H9 (cell line): Measurements from ENCODE around the gene BLTP1. TPM values are rescaled to one million over a fixed set of nuclear protein-coding genes. Genes with fewer than 3 reads are reported as not detected.

Experiments used
- DNase-seq: peaks from one replicate; pipeline ENCODE4 v3.0.0-alpha.2; 2017
- H2AFZ ChIP-seq: one replicate; pipeline ENCODE4 v1.6.1; 2013; ENCODE audit warnings: mild to moderate bottlenecking, low read length, control low read depth, moderate library complexity
- H2AK5ac ChIP-seq: 2 replicates; pipeline ENCODE4 v1.6.1; 2013; ENCODE audit warnings: low read length, control low read depth, mixed read lengths; ENCODE audit not compliant: insufficient read length
- H2BK120ac ChIP-seq: one replicate; pipeline ENCODE4 v1.6.1; 2013; ENCODE audit warnings: low read depth, mild to moderate bottlenecking, low read length, control low read depth, inconsistent platforms; ENCODE audit not compliant: poor library complexity, severe bottlenecking
- H2BK12ac ChIP-seq: 2 replicates; pipeline ENCODE4 v1.6.1; 2013; ENCODE audit warnings: low read length, control low read depth, mixed read lengths, low read depth; ENCODE audit not compliant: insufficient read length
- H2BK15ac ChIP-seq: 2 replicates; pipeline ENCODE4 v1.6.1; 2013; ENCODE audit warnings: low read depth, low read length, control low read depth
- H2BK20ac ChIP-seq: one replicate; pipeline ENCODE4 v1.6.1; 2013; ENCODE audit warnings: low read depth, mild to moderate bottlenecking, low read length, control low read depth, inconsistent platforms; ENCODE audit not compliant: poor library complexity, severe bottlenecking
- H2BK5ac ChIP-seq: 2 replicates; pipeline ENCODE4 v1.6.1; 2013; ENCODE audit warnings: low read length, control low read depth, mixed read lengths; ENCODE audit not compliant: insufficient read length
- H3K14ac ChIP-seq: 2 replicates; pipeline ENCODE4 v1.6.1; 2013; ENCODE audit warnings: low read length, control low read depth; ENCODE audit not compliant: insufficient read depth
- H3K18ac ChIP-seq: 2 replicates; pipeline ENCODE4 v1.6.1; 2013; ENCODE audit warnings: low read depth, mild to moderate bottlenecking, mixed read lengths, low read length, control low read depth; ENCODE audit not compliant: insufficient read length
- H3K23ac ChIP-seq: 2 replicates; pipeline ENCODE4 v1.6.1; 2013; ENCODE audit warnings: low read length, control low read depth, mixed read lengths, low read depth; ENCODE audit not compliant: insufficient read length
- H3K23me2 ChIP-seq: 2 replicates; pipeline ENCODE4 v1.6.1; 2013; ENCODE audit warnings: low read depth, mild to moderate bottlenecking, mixed read lengths, low read length, control low read depth; ENCODE audit not compliant: insufficient read length, poor library complexity, severe bottlenecking
- H3K27ac ChIP-seq: 2 replicates; pipeline ENCODE4 v1.5.1; 2013; ENCODE audit warnings: low read length, control low read depth, mixed read lengths, low read depth; ENCODE audit not compliant: insufficient read length
- H3K27me3 ChIP-seq: 2 replicates; pipeline ENCODE4 v1.6.1; 2013; ENCODE audit warnings: low read length, control low read depth, inconsistent platforms; ENCODE audit not compliant: insufficient read depth
- H3K4ac ChIP-seq: 2 replicates; pipeline ENCODE4 v1.6.1; 2013; ENCODE audit warnings: low read depth, mild to moderate bottlenecking, control low read depth, inconsistent platforms, low read length, moderate library complexity
- H3K4me1 ChIP-seq: 2 replicates; pipeline ENCODE4 v1.6.1; 2013; ENCODE audit warnings: low read length, control low read depth, inconsistent platforms; ENCODE audit not compliant: insufficient read depth
- H3K4me2 ChIP-seq: 2 replicates; pipeline ENCODE4 v1.6.1; 2013; ENCODE audit warnings: low read length, control low read depth, mixed read lengths; ENCODE audit not compliant: insufficient read length, insufficient read depth
- H3K56ac ChIP-seq: 2 replicates; pipeline ENCODE4 v1.6.1; 2013; ENCODE audit warnings: low read depth, mild to moderate bottlenecking, mixed read lengths, low read length, control low read depth; ENCODE audit not compliant: insufficient read length
- H3K79me1 ChIP-seq: 2 replicates; pipeline ENCODE4 v1.6.1; 2013; ENCODE audit warnings: low read depth, mild to moderate bottlenecking, moderate library complexity, low read length, control low read depth, inconsistent platforms; ENCODE audit not compliant: insufficient read depth, poor library complexity, severe bottlenecking
- H3K79me2 ChIP-seq: 2 replicates; pipeline ENCODE4 v1.6.1; 2013; ENCODE audit warnings: low read length, control low read depth, inconsistent platforms; ENCODE audit not compliant: insufficient read depth
- H3K9ac ChIP-seq: 2 replicates; pipeline ENCODE4 v1.6.1; 2013; ENCODE audit warnings: low read length, control low read depth, mixed read lengths; ENCODE audit not compliant: insufficient read length; ENCODE audit errors: extremely low read depth
- H3K9me3 ChIP-seq: one replicate; pipeline ENCODE4 v1.6.1; 2013; ENCODE audit warnings: low read depth, low read length, inconsistent platforms; ENCODE audit not compliant: control insufficient read depth
- H3T11ph ChIP-seq: one replicate; pipeline ENCODE4 v1.6.1; 2013; ENCODE audit warnings: mild to moderate bottlenecking, low read length, control low read depth, inconsistent platforms
- H4K20me1 ChIP-seq: one replicate; pipeline ENCODE4 v1.6.1; 2013; ENCODE audit not compliant: control insufficient read depth, insufficient read length, insufficient read depth
- H4K5ac ChIP-seq: 2 replicates; pipeline ENCODE4 v1.6.1; 2013; ENCODE audit warnings: low read depth, mild to moderate bottlenecking, mixed read lengths, low read length, control low read depth; ENCODE audit not compliant: insufficient read length
- H4K8ac ChIP-seq: replicated peaks from 2 replicates; pipeline ENCODE4 v1.6.1; 2013; ENCODE audit warnings: low read length, control low read depth, mixed read lengths, low read depth; ENCODE audit not compliant: insufficient read length
- H4K91ac ChIP-seq: 2 replicates; pipeline ENCODE4 v1.6.1; 2013; ENCODE audit warnings: low read depth, mild to moderate bottlenecking, moderate library complexity, mixed read lengths, low read length, control low read depth; ENCODE audit not compliant: insufficient read length
- H3K27ac Mint-ChIP-seq, 3 experiments: 2 replicates in 2 of 3; 3 replicates in 1 of 3; pipeline ENCODE4 v1.8.0; 2020 to 2021; ENCODE audit warnings: mixed read lengths in 3 of 3, mild to moderate bottlenecking in 1 of 3, moderate library complexity in 1 of 3
- H3K27me3 Mint-ChIP-seq: 2 replicates; pipeline ENCODE4 v1.8.0; 2021; ENCODE audit warnings: low read depth, mild to moderate bottlenecking, moderate library complexity, mixed read lengths
- H3K36me3 Mint-ChIP-seq, 3 experiments: 2 replicates in 2 of 3; 3 replicates in 1 of 3; pipeline ENCODE4 v1.8.0; 2020 to 2021; ENCODE audit warnings: low read depth in 3 of 3, mixed read lengths in 3 of 3; ENCODE audit not compliant: insufficient read depth in 1 of 3
- H3K4me1 Mint-ChIP-seq, 2 experiments: 2 replicates each; pipeline ENCODE4 v1.8.0; 2020; ENCODE audit warnings: mixed read lengths in 2 of 2
- H3K4me3 Mint-ChIP-seq, 2 experiments: 2 replicates in 1 of 2; 3 replicates in 1 of 2; pipeline ENCODE4 v1.8.0; 2020 to 2021; ENCODE audit warnings: mild to moderate bottlenecking in 2 of 2, mixed read lengths in 2 of 2, moderate library complexity in 1 of 2
- H3K9me3 Mint-ChIP-seq, 2 experiments: 2 replicates in 1 of 2; 3 replicates in 1 of 2; pipeline ENCODE4 v1.8.0; 2020; ENCODE audit warnings: mild to moderate bottlenecking in 2 of 2, mixed read lengths in 2 of 2, moderate library complexity in 1 of 2
- WGBS: extraction: QIAGEN DNeasy Blood & Tissue Kit; methylation state at CpG from one replicate; pipeline ENCODE4 v1.1.7; 2013; ENCODE audit warnings: missing lambda C conversion rate, low lambda C conversion rate, mixed read lengths; ENCODE audit not compliant: insufficient read length; ENCODE audit errors: extremely low coverage; 5-methylcytosine and 5-hydroxymethylcytosine counted together
- total RNA-seq: library from RNA; stranded (reverse); gene quantifications from 2 replicates; pipeline ENCODE4 v1.2.1, GENCODE V29; 2021
- TF ChIP-seq, protein P1 (sequence below): fragments of 200-600 bp; sonication (generic); conservative IDR thresholded peaks from 3 replicates; pipeline ENCODE4 v1.8.0; 2021; ENCODE audit warnings: antibody characterized with exemption, mild to moderate bottlenecking

The BLTP1 gene
- total RNA-seq, 1 experiment from 2014 or later: 27.4 TPM

DNA sequence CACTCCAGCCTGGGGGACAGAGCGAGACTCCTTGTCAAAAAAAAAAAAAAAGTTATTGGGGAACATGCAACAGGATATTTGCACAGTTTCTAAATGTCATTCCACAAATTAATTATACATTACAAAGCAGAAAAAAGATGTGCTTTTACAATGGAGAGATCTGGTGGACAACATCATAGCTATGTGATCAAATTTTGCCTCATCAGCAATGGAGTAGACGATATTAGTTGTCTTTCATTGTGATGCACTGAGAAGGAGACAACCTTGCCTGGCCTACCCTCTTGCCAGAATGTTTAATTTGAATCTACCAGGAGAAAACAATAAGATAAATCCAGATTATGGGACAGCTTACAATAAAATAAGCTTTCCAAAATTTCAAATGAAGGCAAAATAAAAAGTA is 30.5 kb upstream of the BLTP1 start:
- Histone ChIP-seq H4K8ac (no peak overlapping the region), H2BK120ac (no peak overlapping the region), H3K14ac (no peak overlapping the region), H3K27me3 (no peaks in the 10 kb centered on the region), H3K23ac (no peak overlapping the region), H3K79me2 (no peaks in the 10 kb centered on the region), H2BK12ac (no peak overlapping the region), H3K9me3 (no peaks in the 10 kb centered on the region), H3K56ac (no peak overlapping the region), H3K4me2 (no peak overlapping the region), H3K4me1 (no peaks in the 10 kb centered on the region), H4K5ac (no peak overlapping the region), H4K91ac (no peak overlapping the region), H3K23me2 (no peaks in the 10 kb centered on the region), H2BK15ac (no peak overlapping the region), H3T11ph (no peak overlapping the region), H3K79me1 (no peaks in the 10 kb centered on the region), H2AFZ (no peak overlapping the region), H4K20me1 (no peaks in the 10 kb centered on the region), H3K9ac (no peak overlapping the region), H3K18ac (no peak overlapping the region), H3K4ac (no peak overlapping the region), H2BK20ac (no peak overlapping the region), H2BK5ac (no peak overlapping the region), H3K27ac (no peak overlapping the region), H2AK5ac (no peak overlapping the region)
- Mint-ChIP-seq H3K4me3 (no peak overlapping the region), H3K27me3 (no peaks in the 10 kb centered on the region), H3K9me3 (no peaks in the 10 kb centered on the region), H3K27ac (no peak overlapping the region), H3K4me1 (no peaks in the 10 kb centered on the region), H3K36me3 (no peaks in the 10 kb centered on the region)
- TF ChIP-seq, protein P1, sequence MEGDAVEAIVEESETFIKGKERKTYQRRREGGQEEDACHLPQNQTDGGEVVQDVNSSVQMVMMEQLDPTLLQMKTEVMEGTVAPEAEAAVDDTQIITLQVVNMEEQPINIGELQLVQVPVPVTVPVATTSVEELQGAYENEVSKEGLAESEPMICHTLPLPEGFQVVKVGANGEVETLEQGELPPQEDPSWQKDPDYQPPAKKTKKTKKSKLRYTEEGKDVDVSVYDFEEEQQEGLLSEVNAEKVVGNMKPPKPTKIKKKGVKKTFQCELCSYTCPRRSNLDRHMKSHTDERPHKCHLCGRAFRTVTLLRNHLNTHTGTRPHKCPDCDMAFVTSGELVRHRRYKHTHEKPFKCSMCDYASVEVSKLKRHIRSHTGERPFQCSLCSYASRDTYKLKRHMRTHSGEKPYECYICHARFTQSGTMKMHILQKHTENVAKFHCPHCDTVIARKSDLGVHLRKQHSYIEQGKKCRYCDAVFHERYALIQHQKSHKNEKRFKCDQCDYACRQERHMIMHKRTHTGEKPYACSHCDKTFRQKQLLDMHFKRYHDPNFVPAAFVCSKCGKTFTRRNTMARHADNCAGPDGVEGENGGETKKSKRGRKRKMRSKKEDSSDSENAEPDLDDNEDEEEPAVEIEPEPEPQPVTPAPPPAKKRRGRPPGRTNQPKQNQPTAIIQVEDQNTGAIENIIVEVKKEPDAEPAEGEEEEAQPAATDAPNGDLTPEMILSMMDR: no peak
- WGBS: no CpG with 5 or more reads among the region's 2 CpGs
- DNase-seq: no peak
